ENCODE results near the gene TMEM170B.

Gene TMEM170B, protein sequence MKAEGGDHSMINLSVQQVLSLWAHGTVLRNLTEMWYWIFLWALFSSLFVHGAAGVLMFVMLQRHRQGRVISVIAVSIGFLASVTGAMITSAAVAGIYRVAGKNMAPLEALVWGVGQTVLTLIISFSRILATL

DNA sequence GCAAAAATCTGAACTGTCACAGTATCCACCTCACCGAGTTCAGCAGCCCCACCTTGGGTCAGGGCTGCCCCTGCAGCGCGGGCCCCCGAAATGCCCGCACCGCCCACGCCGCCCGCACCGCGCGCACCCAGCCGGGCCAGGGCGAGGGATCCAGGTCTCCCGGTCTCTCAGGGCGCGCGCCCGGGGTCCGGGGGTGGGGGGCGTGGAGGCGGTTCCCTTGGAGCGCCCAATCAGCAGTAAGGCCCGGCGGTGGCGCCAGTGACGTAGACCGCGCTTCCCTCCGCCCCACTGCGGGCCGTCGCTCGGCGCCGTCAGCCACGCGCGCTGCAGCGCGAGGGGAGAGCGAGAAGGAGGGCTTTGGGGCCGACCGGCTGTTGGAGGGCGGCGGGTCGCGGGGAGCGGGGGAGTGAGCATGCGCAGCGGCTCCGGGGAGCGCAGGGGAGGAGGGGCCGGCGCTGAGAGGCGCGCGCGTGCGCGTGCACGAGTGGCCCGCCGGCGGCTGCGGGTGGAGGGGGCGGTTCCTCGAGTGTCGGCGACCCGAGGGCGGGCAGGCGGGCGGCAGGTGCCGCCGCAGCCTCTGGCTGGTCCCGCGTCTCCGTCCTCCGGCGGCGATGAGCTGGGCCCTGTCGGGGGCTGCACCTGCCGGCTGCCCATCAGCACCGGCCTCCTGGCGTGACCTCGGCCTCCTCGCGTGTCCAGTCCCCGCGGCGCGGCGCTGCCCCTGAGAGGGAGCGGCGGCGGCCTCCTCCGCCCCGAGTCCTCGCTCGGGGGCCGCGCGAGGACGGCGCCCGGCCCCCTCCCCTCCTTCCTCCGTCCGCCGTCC, at the start of gene TMEM170B:
Gene TMEM170B, plus strand, starts transcription at position 521 of the 823 bp plus-strand sequence. CDS start 529 bp downstream, outside the sequence.
- DNase-seq: peak; percentile 91 to 97

DNA sequence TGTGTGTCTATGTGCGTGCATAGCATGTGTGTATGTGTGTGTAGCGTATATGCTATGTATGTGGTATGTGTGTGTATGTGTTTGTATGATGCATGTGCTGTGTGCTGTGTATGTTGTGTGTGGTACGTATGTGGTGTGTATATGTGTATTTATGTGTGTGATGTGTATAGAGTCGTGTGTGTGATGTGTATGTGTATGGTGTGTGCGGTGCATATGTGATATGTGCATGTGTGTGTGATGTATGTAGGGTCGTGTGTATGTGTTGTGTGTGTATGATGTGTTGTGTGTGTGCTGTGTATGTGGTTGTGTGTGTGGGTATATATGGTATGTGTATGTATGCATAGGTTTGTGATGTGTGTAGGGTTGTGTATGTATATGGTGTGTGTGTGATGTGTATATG, 46.6 kb upstream of the TMEM170B start:
- no peak for DNase-seq

DNA sequence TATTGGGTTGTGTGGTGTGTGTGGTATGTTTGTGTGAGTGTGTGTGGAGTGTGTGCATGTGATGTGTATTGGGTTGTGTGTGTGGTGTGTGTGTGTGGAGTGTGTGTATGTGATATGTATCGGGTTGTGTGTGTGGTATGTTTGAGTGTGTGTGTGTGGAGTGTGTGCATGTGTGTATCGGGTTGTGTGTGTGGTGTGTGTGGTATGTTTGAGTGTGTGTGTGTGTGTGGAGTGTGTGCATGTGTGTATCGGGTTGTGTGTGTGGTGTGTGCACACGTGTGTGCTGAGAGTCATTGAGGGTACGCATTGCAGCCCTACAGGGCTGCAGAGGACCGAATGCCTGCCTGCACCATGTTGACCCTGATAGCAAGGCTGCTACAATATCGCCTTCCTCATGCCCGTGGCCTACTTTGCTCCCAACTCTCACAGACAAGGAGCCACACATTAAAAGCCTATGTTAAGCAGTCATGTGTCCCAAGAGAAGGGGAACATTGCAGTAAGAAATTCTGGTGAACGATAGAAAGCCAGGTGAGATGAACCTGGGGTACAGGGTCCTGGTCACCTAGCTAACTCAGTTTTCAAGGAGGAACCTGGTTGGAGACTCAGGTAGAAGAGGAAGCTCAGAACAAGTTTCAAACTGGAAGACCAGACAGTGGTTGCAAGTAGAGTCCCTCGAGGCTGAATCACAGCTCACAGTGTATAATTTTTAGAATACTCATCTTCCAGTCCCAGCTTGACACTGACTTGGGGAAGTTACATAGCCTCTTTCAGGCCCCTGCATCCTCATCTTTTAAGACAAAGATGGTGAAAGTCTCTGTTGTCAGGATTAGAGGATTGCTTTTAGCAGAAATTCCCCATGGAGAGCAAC, 45.7 kb upstream of the TMEM170B start:
- DNase-seq: no peak

DNA sequence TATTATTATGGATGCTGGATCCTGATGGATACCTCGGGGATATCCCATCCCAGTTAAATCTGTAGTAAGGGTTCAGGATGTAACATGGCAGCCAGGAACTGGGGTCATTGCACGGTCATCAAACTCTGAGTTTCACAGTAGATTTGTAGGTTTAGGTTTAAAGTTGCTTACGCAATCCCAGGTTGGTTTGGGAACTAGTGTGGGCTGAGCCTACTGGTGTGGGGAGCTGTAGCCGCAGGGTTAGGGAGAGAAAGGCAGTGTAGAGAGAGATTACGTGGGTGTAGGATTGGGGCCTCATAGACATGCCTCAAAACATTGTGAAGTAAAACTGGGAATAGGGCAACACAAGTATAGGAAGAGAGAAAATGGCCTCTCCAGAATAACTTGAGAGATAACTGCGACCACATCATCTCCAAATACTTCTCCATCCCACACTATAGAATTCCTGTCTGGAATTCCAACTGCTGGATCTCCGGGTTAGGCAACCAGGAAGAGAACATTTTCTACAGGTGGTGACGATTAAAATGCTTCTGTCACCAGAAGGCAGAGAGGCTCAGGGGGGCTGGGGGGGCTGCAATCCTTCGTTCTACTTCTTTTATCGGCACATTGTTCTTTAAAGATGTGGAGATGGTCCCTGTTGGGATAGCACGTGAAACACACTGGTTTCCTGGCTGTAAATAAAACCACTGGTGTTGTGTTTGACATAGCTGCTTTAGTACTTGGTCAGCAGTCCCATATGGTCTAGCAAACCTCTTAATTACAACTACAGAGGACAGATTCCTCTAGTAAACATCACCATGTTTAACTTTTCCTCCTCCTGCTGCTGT, 44.9 kb upstream of the TMEM170B start:
- DNase-seq: no peak

GRCh38 chr6:11493974-11494373, 43.6 kb upstream of the TMEM170B start:
- DNase-seq: no peak

DNA sequence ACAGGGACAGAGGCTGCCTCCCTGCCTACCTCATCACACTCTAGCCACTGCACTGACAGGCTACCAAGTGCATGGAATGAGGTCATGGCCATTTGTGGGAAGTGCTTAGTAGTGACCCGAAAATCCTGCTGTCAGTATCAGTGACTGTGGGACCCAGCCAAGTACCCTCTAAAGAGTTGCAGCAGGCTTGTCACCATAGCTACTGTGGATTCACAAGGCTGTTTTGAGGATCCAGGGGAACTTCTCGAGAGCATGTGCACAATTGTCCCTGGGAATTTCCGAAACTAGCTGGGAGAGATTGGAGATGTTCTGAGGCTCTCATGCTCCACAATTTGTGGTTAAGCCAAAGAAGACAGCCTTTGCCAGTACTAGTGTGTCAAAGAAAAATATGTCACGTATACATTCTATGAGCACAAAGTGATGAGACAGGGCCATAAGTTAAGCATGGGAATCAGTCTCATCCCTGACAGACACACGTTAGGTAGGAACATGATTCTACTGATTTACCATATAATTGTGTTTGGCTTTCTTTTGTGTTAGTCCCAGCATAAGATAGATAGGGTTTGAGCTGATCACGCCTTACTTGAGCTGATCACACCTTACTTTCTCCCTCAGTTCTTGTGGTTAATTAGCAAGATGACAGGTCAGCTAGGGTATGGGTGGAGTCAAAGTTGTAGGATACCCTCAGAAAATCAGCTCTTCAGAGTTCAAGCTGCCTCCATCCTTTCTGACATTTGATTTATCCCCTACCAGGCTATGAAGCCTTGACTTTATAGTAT, 42.6 kb upstream of the TMEM170B start:
- DNase-seq: no peak

GRCh38 chr6:11495565-11496145, 41.9 kb upstream of the TMEM170B start:
- no peak for DNase-seq

GRCh38 chr6:11496152-11497060, 41.1 kb upstream of the TMEM170B start:
- DNase-seq: peak; percentile 79 to 83

DNA sequence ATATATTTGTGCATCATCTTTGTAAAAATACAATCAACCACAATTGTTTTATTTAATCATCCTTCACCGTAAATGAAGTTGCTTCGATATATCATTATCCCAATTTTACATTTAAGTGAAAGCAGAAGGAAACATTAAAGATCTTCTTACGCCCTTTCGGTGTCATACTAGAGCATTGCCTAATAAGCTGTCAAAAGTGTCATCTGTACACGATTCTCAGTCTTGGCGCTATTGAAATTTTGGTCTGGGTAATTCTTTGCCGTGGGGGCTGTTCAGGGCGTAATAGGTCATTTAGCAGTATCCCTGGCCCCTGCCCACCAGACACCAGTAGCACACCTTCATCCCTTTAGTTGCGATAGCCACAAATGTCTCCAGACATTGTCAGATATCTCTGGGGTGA, 40.4 kb upstream of the TMEM170B start:
- DNase-seq: no peak

DNA sequence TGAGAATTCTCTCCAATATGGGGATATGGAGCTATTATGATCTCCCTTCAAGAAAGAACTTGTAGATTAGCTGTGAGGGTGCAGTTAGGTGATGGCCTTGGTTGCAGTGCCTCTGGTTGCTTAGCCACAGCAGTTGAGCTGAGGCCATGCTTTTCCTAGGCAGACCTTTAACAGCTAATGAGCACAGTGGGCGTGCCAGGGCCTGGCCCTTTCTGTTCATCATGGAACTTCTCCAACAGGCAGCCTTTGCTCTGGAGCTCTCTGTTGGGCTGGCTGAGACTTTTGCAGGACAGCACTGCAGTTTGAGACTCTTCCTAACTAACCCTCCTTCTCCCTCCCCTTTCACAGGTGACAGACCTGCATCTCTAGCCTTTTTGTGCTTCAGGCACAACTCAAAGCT, 39.7 kb upstream of the TMEM170B start:
- peak; percentile 5 to 55 for DNase-seq

DNA sequence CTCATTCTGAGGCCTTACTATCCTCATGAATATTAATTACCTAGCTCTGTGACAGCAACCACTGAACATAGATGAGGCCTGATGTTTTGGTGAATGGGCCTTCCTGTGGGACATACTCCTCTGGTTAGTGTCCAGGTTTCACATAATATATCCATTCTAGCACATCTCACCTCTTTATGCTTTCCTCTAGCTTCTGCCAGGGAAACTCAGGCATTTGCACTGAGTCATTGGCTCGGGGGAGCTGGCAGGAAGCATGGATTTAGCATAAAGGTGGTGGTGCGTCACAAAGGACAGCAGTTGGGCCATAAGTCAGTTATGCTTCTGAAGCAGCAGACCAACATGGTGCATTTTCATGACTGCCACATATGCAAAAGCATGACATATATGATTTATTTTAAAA, 37.5 kb upstream of the TMEM170B start:
- peak in 1 of 2 experiments; percentile 9 for DNase-seq

DNA sequence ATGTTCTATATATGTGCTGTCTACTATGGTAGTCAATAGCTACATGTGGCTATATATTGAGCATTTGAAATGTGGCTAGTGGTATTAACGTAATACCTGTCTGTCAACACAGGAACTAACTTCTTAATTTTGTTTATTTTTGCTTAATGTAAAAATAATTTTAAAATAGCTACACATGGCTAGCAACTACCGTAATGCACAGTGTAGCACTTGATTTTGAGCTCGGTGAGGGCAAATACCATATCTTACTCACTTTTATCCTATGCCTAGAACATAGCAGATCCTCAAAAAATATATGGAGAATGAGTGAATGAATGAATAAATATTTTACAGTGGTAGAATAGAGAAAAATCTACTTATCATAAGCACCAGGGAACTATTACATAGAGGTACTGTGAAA, 28.1 kb upstream of the TMEM170B start:
- DNase-seq: no peak

- no peak for DNase-seq
Measured at GRCh38 chr6:11514672-11515071, 22.9 kb upstream of the TMEM170B start.

GRCh38 chr6:11515763-11516162, 21.8 kb upstream of the TMEM170B start:
- DNase-seq: no peak

GRCh38 chr6:11522812-11523605, 14.5 kb upstream of the TMEM170B start:
- no peak for DNase-seq

- DNase-seq: no peak
Measured at GRCh38 chr6:11525468-11526155, 11.9 kb upstream of the TMEM170B start.

- DNase-seq: no peak
Measured at GRCh38 chr6:11526156-11526505, 11.4 kb upstream of the TMEM170B start.

- DNase-seq: no peak
Measured at GRCh38 chr6:11527274-11527870, 10.2 kb upstream of the TMEM170B start.

GRCh38 chr6:11528996-11529395, 8.6 kb upstream of the TMEM170B start:
- no peak for DNase-seq

All from NCI-H446 (cell line).